Activated effector memory CD4-positive, alpha-beta T cell treated with anti-CD3 and anti-CD28 coated beads, Interleukin-2, amount 50 U/mL, for 16 hours (primary cell): ENCODE data around the gene SGCD.

Experiments
- DNase-seq: peaks from one replicate; pipeline ENCODE4 v3.0.0-alpha.2; 2020

SGCD gene

DNA sequence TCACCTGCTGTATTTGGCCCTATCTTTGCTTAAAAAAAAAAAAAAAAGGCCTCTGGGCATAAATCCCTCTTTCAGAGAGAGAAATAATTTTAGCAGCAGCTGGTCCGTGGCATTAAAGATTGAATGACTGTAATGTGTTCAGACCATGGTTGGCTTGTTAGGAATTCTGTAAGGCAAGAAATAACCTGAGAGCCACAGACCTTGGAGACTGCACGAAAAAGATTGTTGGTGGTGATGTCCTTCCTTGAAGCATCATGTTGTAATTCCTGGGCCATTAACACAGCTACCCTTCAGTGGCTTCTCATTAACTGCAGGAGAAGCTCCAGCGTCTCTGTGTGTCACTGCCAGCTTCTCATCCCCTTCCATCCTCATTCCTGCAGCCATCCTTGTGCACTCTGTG is 79.0 kb downstream of the SGCD start:
- no peak for DNase-seq

DNA sequence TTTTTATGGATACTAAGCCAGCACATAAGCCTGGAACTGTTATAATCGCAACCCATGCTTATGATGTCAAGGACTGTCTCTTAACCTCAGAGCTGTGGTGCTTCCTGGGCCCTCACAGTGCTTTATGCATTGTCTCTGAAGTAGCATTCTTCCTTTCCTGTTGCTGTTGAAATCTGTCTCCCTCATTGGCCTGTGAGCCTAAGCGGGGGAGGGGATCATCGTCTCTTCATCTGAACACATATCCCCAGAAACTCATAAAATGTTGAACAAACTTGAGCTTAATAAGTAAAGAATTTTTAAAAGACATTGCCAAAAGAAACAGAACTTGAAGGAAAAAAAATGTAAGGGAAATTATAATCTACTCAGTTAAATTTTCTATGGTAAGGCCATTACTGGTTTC is 80.3 kb downstream of the SGCD start:
- no peak for DNase-seq

GRCh38 chr5:156409834-156410233 is 82.9 kb downstream of the SGCD start:
- DNase-seq: no peak

DNA sequence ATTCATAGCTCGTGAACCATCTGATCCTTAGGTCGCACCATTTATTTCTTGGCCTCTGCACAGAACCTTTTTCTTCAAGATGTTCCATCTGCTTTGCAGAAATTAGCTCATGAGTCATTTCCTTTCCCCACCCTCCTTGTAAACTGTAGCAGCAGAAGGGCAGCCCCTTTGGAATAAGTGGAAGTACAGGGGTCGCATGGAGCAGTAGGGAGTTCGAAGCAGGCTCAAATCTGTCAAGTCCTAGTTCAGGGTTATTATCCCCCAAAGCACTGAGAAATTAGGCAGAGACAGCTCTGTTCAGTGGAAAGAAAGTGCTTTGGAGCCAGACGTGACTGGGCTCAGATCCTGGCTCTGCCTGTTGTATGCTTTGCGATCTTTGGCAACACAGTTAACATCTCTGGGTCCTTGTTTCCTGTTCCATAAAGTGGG is 84.2 kb downstream of the SGCD start:
- DNase-seq: no peak

DNA sequence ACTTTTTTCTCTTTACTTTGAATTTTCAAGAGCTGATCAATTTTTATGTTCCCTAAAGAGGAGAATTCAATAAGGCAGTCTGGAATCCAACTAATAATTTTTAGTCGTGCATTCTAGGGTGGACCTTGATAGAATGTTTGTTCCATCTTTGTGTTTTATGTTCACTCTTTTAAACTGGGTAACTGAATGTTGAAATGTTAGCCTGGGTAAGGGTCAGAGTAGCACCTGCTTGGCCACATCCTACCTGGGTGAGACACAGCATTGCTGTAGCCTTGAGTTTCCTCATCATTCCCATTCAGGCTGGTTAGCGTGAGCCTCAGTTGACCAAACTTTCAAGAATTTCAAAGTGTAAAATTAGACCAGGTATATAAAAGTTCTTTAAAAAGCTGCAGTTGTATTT is 85.0 kb downstream of the SGCD start:
- DNase-seq: no peak

GRCh38 chr5:156414391-156414790 is 87.4 kb downstream of the SGCD start:
- DNase-seq: no peak

DNA sequence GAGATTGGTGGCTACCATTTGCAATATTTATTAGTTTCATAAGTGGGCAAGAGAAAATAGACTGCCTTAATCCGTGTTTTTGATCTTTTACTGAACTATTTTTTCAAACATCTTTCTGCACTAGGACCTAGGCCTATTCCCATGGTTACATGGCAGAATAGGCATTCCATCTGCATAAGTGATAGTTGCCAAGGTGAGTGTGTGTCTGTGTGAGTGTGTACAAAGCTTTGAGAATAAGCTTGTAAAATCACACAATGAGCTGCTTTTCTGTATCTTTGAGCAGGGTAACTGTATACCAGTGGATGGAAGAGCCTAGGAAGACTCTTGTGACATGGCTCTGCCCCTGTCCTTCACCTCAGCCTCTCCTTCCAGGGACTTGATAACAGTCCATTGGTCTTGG is 92.7 kb downstream of the SGCD start:
- no peak for DNase-seq

DNA sequence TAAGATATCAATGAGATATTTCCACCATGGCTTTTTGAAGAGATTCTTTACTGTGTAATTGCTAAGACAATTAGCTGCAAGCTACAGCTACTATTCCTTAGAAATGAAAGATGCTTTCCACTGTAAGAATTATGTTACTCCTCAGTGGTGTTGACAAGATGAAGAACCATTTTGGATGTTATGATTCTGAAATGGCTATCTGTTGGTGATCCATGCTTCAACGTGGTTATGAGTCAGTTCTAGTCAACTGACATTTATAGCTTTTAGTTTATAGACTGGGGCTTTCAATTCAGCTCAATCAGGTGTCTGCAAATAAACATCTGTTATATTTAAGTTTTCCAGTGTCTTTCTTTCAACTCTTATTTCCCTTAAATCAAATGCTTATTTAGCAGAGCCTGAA is 93.7 kb downstream of the SGCD start:
- DNase-seq: no peak

DNA sequence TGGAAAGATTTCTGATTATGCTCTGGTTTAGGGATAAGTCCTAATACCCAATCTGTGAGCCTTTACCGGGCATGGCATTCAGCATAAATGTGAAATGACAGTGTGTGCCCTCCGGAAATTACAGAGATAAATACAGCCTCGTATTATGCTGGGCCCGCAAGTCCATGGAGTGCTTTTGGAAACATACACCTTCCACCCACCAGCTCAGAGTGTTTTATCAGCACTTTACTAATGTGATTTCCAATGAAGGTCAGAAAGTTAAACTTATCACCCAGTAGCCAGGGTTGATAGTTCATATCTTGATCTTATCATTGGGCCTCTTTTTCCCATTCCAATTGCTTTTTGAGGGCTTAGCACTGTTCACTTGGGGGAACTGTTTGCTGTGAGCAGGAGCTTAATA is 94.8 kb downstream of the SGCD start:
- DNase-seq: no peak

GRCh38 chr5:156423597-156423996 is 96.6 kb downstream of the SGCD start:
- DNase-seq: no peak

DNA sequence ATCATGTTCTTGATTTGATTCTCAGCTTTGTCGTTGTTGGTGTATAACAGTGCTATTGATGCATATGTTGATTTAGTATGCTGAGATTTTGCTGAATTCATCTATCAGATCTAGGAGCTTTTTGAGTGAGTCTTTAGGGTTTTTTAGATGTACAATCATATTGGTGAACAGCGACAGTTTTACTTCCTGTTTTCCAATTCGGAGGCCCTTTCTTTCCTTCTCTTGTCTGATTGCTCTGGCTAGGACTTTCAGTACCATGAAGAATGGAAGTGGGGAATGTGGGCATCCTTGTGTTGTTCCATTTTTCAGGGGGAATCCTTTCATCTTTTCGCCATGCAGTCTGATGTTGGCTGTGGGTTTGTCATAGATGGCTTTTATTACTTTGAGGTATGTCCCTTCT is 100.4 kb downstream of the SGCD start:
- no peak for DNase-seq

GRCh38 chr5:156431956-156432829 is 105.2 kb downstream of the SGCD start:
- DNase-seq: no peak

- no peak for DNase-seq
These were observed 105.8 kb downstream of the SGCD start for GRCh38 chr5:156432830-156433105.

DNA sequence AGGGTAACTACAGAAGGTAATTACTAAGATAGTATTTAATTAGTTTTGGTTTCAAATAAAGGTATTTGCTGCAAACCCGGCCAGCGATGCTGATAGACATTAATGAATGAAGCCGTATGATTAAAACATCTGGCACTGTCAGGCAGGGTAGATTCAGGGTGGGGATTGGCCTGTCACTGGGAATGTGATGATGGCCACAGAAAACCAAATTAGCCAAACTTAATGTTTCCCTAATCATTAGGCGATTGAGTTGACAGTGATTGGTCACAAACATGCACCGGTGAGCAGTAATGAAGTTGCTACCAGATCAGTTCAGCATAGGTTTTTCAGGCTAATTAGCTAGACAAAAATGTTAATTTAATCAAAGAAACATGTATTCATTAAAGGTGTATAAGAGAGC is 107.5 kb downstream of the SGCD start:
- no peak for DNase-seq

DNA sequence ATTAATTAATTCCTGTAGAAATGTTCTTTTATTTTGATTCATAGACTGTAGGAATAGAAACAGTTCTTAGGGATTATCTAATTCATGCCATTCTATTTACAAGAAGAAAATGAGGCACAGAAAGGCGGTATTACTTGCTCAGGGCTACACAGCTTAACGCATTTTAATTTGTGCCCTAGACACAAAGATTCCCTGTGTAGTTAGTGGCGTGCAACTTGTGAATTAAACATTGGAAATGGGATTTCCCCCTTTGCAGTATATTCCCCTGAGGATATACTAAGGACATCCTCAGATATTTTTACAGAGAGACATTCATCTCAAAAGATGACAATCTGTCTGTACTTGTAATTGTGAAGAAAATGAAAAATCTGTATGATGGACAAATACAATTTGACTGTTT is 108.1 kb downstream of the SGCD start:
- no peak for DNase-seq

- DNase-seq: no peak
These were observed 111.1 kb downstream of the SGCD start for GRCh38 chr5:156438076-156438475.

- no peak for DNase-seq
These were observed 117.9 kb downstream of the SGCD start for GRCh38 chr5:156444753-156445291.

DNA sequence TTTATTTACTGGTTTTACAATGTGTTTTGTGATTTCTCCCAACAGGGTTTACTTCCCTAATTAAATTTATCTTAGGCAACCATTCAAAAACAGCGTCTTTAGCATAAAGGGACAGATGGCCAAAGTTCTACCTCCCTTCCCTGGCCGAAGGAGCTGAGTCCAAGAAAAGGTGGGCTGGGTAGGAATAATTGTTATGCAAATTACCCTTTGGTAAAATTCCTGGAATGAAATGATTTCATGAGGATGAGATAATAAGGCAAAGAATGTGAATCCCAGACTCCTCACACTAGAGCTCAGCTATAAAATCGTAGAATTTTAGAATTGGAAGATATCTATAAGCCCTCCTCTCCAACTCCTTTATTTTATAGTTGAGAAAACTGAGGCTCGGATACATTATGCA is 119.6 kb downstream of the SGCD start:
- DNase-seq: no peak

- DNase-seq: no peak
These were observed 123.8 kb downstream of the SGCD start for GRCh38 chr5:156450778-156451177.

GRCh38 chr5:156451505-156451904 is 124.5 kb downstream of the SGCD start:
- DNase-seq: no peak

DNA sequence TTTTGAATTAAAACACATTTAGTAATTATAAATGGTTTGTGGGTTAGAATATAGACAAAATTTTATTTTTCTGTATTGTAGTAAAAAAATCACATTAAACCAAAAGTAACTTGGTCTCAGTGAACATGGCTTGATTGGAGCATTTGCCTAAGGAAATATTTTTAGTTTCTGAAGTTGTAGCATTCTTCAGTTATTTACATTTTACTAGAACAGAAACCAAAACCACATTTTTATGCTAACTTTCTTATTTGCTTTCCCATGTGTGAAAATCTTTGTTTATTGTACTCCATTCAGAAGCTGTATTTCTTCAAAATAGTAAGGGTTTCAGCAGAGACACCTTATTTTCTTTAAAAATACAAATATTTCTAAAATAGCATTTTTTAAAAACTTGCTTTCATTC is 129.9 kb downstream of the SGCD start:
- no peak for DNase-seq

- DNase-seq: no peak
These were observed 132.9 kb downstream of the SGCD start for GRCh38 chr5:156459812-156460385.

DNA sequence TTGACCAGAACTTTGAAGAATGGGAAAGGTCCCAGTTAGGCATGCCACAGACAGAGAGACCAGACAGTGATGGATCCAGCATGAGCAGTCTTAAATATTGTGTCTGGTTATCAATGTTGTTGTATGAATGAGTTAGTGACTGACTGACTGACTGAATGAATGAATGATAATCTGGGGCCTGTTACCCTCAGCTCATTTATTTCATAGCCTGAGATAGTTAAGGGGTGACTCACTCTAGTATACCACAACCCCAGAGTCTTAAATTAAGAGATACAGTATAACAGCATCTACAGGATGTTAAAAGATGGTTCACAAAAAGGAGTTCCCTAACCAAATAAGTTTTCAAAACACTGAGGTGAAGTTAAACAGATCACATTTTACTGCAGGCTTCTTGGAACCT is 133.5 kb downstream of the SGCD start:
- DNase-seq: no peak

- DNase-seq: no peak
These were observed 139.9 kb downstream of the SGCD start for GRCh38 chr5:156466871-156467270.

- DNase-seq: no peak
These were observed 142.7 kb downstream of the SGCD start for GRCh38 chr5:156469636-156470035.
